Astrocyte of the cerebellum (primary cell): ENCODE results near the gene PLEKHO2.

Experiments used
- DNase-seq: peaks from one replicate; pipeline ENCODE4 v3.0.0-alpha.2; 2011; ENCODE audit warnings: low read depth
- H3K4me3 ChIP-seq: 2 replicates; pipeline ENCODE4 v1.5.1; 2011; ENCODE audit warnings: mild to moderate bottlenecking, low read depth, low read length, moderate library complexity
- CTCF ChIP-seq: IDR thresholded peaks from 2 replicates; pipeline ENCODE4 v1.5.1; 2012; ENCODE audit warnings: low read length, low read depth, moderate library complexity, mild to moderate bottlenecking; ENCODE audit errors: missing control alignments
- in situ Hi-C: cut with HindIII; loops from 2 replicates; pipeline ENCODE4 v1.10.0; 2017; ENCODE audit warnings: low sequenced_read_pairs

Gene PLEKHO2

GRCh38 chr15:64843991-64844390 lies 2.3 kb downstream of the PLEKHO2 start:
- in situ Hi-C loops = no loop called here
- no peak for DNase-seq
- TF ChIP-seq CTCF = no peak
- H3K4me3 ChIP-seq = peak overlapping the region; percentile 6

- no peak for DNase-seq
- in situ Hi-C loops = no loop called here
- TF ChIP-seq CTCF = no peak
- no peak overlapping the region for H3K4me3 ChIP-seq
Measured at GRCh38 chr15:64844576-64845145, 2.9 kb downstream of the PLEKHO2 start.

- no peak for DNase-seq
- TF ChIP-seq CTCF = no peak
- H3K4me3 ChIP-seq = no peak overlapping the region
- in situ Hi-C loops = no loop called here
Measured at GRCh38 chr15:64845183-64845611, 3.5 kb downstream of the PLEKHO2 start.

- in situ Hi-C loops = no loop called here
- TF ChIP-seq CTCF = no peak
- no peak for DNase-seq
- H3K4me3 ChIP-seq = no peak overlapping the region
Measured at GRCh38 chr15:64845831-64846595, 4.3 kb downstream of the PLEKHO2 start.

- TF ChIP-seq CTCF = no peak
- H3K4me3 ChIP-seq = no peak overlapping the region
- no peak for DNase-seq
- in situ Hi-C loops = no loop called here
Measured at GRCh38 chr15:64847016-64847415, 5.3 kb downstream of the PLEKHO2 start.

- no peak for DNase-seq
- in situ Hi-C loops = no loop called here
- TF ChIP-seq CTCF = no peak
- H3K4me3 ChIP-seq = no peak overlapping the region
Measured at GRCh38 chr15:64847448-64847847, 5.7 kb downstream of the PLEKHO2 start.
